Sigmoid colon (tissue), 7 donors: ENCODE data around the gene ZNF446. TPM values are rescaled to one million over a fixed set of nuclear protein-coding genes. Genes with fewer than 3 reads are reported as not detected.
"Not testable (repeated sequence)": the region's sequence is repeated elsewhere in the genome, so short reads cannot be mapped to it uniquely, and the experiment has no call there.

Experiments used
- DNase-seq: peaks from one replicate; pipeline ENCODE4 v3.0.0-alpha.2; 2019
- H3K27ac ChIP-seq, 4 donors: fragments of 200-600 bp; sonication (generic); one replicate each; pipeline ENCODE4 v1.5.1; 2016 to 2019; ENCODE audit warnings: mild to moderate bottlenecking in 1 of 4
- H3K27me3 ChIP-seq, 3 donors: fragments of 200-600 bp; sonication (generic); one replicate each; pipeline ENCODE4 v1.5.1; 2019; ENCODE audit warnings: mild to moderate bottlenecking in 1 of 3
- H3K36me3 ChIP-seq, 4 donors: fragments of 200-600 bp; sonication (generic); one replicate each; pipeline ENCODE4 v1.5.1; 2016 to 2019
- H3K4me1 ChIP-seq, 4 donors: fragments of 200-600 bp; sonication (generic); one replicate each; pipeline ENCODE4 v1.5.1; 2017 to 2019
- H3K4me3 ChIP-seq, 4 donors: fragments of 200-600 bp; sonication (generic); one replicate each; pipeline ENCODE4 v1.5.1; 2017 to 2019; ENCODE audit warnings: mild to moderate bottlenecking in 2 of 4, moderate library complexity in 1 of 4
- H3K9me3 ChIP-seq, 4 donors: fragments of 200-600 bp in 3 of 4; sonication (generic) in 3 of 4; one replicate each; pipeline versions ENCODE4 v1.5.1 to v1.6.1; 2013 to 2019
- CTCF ChIP-seq, 4 experiments: fragments of 450-650 bp in 3 of 4; fragments of 200-600 bp in 1 of 4; IDR thresholded peaks; one replicate each; pipeline ENCODE4 v1.5.1; 2016 to 2019; ENCODE audit warnings: antibody characterized with exemption in 4 of 4, mild to moderate bottlenecking in 3 of 4, moderate library complexity in 2 of 4
- EP300 ChIP-seq, 4 donors: sonication (generic); formaldehyde crosslinking; IDR thresholded peaks; one replicate each; pipeline ENCODE4 v1.6.1; 2017; ENCODE audit warnings: antibody characterized with exemption in 4 of 4
- POLR2A ChIP-seq, 2 donors: fragments of 450-650 bp; IDR thresholded peaks; one replicate each; pipeline ENCODE4 v1.6.1; 2016; ENCODE audit warnings: antibody characterized with exemption in 2 of 2, mild to moderate bottlenecking in 2 of 2, moderate library complexity in 2 of 2
- POLR2AphosphoS5 ChIP-seq, 4 donors: sonication (generic); formaldehyde crosslinking; IDR thresholded peaks; one replicate each; pipeline ENCODE4 v1.6.1; 2017; ENCODE audit warnings: antibody characterized with exemption in 4 of 4
- WGBS, 2 donors: extraction: QIAGEN DNeasy Blood & Tissue Kit; methylation state at CpG; one replicate each; pipeline ENCODE4 v1.1.7; 2013; 5-methylcytosine and 5-hydroxymethylcytosine counted together
- intact Hi-C: fragments of 100-400 bp; cut with DNase I; formaldehyde crosslinking; loops from one replicate; pipeline ENCODE4 v1.15.1; 2023
- polyA plus RNA-seq, 3 donors: library from polyadenylated mRNA; stranded (reverse); fragments of 200-250 nt; gene quantifications; one replicate each; pipeline ENCODE4 v1.2.3, GENCODE V29; 2013
- total RNA-seq, 4 donors: library from RNA; depleted of rRNA; stranded (reverse); fragments of >200 nt; gene quantifications; one replicate each; pipeline ENCODE4 v1.1.0, GENCODE V29; 2016
- donor health status: healthy with polysubstance abuse.
- donor health status: Bipolar disorder and iron deficiency.
- donor health status: healthy.

The ZNF446 gene
- total and polyA plus RNA-seq, 7 donors: 4.4 to 20.8 (median 11.4) TPM

DNA sequence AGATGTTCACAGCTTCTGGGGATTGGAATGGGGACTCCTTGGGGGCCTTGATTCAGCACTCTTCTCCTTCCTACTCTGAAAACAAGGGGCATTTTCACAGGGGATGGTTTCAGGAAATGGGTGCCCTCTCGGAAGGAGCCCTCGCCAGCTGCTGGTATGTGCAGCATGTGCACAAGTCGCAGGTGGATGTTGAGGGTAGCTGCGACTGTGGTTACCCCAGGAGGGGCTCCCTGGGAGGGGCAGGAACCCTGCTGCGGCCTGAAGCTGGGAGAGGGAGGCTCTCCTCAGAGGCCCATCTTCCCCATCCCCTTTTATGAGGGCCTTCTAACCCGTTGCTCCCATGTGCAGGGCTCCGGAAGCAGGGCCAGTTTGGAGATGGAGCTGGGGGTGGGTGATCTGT lies 6.2 kb downstream of the ZNF446 start:
- Histone ChIP-seq H3K27ac (no peak overlapping the region), H3K4me1 (peaks cover 0 to 3% (median 2%) of the 10 kb centered on the region in 4 donors), H3K27me3 (no peaks in the 10 kb centered on the region), H3K36me3 (peaks cover 0 to 32% (median 8%) of the 10 kb centered on the region in 4 donors), H3K9me3 (no peaks in the 10 kb centered on the region), H3K4me3 (no peak overlapping the region)
- no peak for TF ChIP-seq POLR2AphosphoS5 (IDR thresholded peaks at IDR 0.05)
- TF ChIP-seq POLR2A (IDR thresholded peaks at IDR 0.05): no peak
- TF ChIP-seq EP300 (IDR thresholded peaks at IDR 0.05): no peak
- TF ChIP-seq CTCF (IDR thresholded peaks at IDR 0.05): no peak
- WGBS, 2 donors: 65 to 90% methylated on average over 7 of the region's 7 CpGs
- intact Hi-C loops: no loop called here
- DNase-seq: no peak

DNA sequence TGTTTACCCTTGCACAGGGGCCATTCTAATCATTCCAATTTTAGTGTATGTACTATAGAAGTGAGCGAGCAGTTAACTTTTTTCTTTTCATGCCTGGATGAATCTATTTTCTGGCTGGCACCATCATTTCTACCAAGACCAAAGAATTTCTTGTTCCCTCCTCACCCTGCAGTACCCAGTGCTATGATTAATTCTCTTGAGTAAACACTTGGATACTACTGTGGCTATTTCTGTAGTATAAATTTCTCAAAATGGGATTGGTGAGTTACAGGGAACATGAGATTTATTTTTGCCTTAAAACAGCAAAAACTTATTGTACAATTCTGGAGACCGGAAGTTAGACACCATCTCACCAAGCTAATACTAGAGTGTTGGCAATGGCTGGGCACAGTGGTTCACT lies 7.6 kb downstream of the ZNF446 start:
- no peaks in the 10 kb centered on the region for H3K9me3 ChIP-seq
- no peak overlapping the region for H3K4me3 ChIP-seq
- H3K4me1 ChIP-seq: no peaks in the 10 kb centered on the region
- H3K27me3 ChIP-seq: no peaks in the 10 kb centered on the region
- DNase-seq: no peak
- 81 to 88% methylated on average over 2 of the region's 2 CpGs for WGBS, 2 donors
- intact Hi-C loops: no loop called here
- peaks cover 0 to 26% (median 8%) of the 10 kb centered on the region in 4 donors for H3K36me3 ChIP-seq
- H3K27ac ChIP-seq: no peak overlapping the region
- no peak for TF ChIP-seq POLR2A (IDR thresholded peaks at IDR 0.05)
- TF ChIP-seq POLR2AphosphoS5 (IDR thresholded peaks at IDR 0.05): no peak
- no peak for TF ChIP-seq CTCF (IDR thresholded peaks at IDR 0.05)
- no peak for TF ChIP-seq EP300 (IDR thresholded peaks at IDR 0.05)

- H3K4me1 ChIP-seq, intact Hi-C loops, DNase-seq, H3K27me3 ChIP-seq, H3K4me3 ChIP-seq, H3K9me3 ChIP-seq, H3K27ac ChIP-seq: not testable (repeated sequence)
- 89 to 94% methylated on average over 5 of the region's 5 CpGs for WGBS, 2 donors
- peaks cover 0 to 24% (median 6%) of the 10 kb centered on the region in 4 donors for H3K36me3 ChIP-seq
These were observed 8.2 kb downstream of the ZNF446 start for GRCh38 chr19:58484349-58484748.

DNA sequence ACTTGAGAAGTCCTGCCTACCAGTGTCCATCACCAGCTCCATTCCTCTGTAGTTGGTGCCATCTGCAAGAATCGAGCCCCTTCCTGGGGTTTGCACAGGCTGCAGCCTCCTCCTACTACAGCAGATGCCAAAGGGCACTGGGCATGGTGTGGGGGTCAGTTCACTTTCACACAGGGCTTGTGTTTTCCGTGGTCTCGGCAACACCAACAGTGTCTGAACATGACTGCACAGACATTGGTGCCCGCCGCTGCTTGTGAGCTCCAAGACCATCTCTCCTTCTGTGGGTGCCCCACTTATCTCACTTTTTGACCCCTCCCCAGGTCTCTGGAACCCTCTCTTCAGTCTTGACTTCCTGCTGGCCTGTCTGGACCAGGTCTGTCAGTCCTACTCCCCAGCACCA lies 15.2 kb downstream of the ZNF446 start:
- no peak for DNase-seq
- intact Hi-C loops: no loop called here
- Histone ChIP-seq H3K9me3 (no peaks in the 10 kb centered on the region), H3K36me3 (no peaks in the 10 kb centered on the region), H3K4me1 (no peaks in the 10 kb centered on the region), H3K27ac (no peak overlapping the region), H3K27me3 (no peaks in the 10 kb centered on the region), H3K4me3 (no peak overlapping the region)
- no peak for TF ChIP-seq POLR2AphosphoS5 (IDR thresholded peaks at IDR 0.05)
- WGBS, 2 donors: 88 to 91% methylated on average over 5 of the region's 5 CpGs

GRCh38 chr19:58492265-58492664 lies 16.1 kb downstream of the ZNF446 start:
- no peaks in the 10 kb centered on the region for H3K4me1 ChIP-seq
- no peaks in the 10 kb centered on the region for H3K9me3 ChIP-seq
- intact Hi-C loops: no loop called here
- no peaks in the 10 kb centered on the region for H3K27me3 ChIP-seq
- TF ChIP-seq POLR2AphosphoS5 (IDR thresholded peaks at IDR 0.05): no peak
- no peak for TF ChIP-seq EP300 (IDR thresholded peaks at IDR 0.05)
- TF ChIP-seq CTCF (IDR thresholded peaks at IDR 0.05): no peak
- no peak for DNase-seq
- no peak overlapping the region for H3K27ac ChIP-seq
- H3K36me3 ChIP-seq: no peaks in the 10 kb centered on the region
- no peak overlapping the region for H3K4me3 ChIP-seq
- 92 to 93% methylated on average over 14 of the region's 14 CpGs for WGBS, 2 donors

DNA sequence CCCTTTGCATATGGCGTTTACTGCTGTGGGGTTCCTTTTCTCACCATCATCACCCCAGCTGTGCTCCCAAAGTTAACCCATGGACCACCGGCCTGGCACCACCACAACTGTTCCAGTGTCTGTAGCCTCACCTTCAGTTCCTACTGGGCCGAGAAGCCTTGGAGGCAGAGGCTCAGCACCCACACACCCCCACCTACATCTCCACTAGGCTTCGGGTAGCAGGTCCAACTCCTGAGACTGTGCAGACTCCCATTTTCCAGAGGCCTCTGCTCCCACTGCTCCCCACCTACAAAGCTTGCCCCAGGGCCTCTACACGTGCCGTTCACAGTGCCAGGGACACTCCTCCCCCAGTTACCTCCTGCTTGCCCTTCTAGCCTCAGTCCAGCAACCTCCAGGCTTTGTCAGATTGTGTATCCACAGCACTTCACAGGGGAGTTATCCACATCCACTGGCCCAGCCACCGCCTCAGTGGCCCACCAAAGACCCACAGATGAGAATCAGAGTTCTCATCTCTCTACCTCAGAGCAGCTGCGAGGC lies 21.6 kb downstream of the ZNF446 start:
- H3K4me3 ChIP-seq: no peak overlapping the region
- no peaks in the 10 kb centered on the region for H3K27me3 ChIP-seq
- TF ChIP-seq POLR2AphosphoS5 (IDR thresholded peaks at IDR 0.05) (no peak), EP300 (IDR thresholded peaks at IDR 0.05) (no peak), CTCF (IDR thresholded peaks at IDR 0.05) (no peak), POLR2A (IDR thresholded peaks at IDR 0.05) (no peak)
- H3K27ac ChIP-seq: no peak overlapping the region
- H3K9me3 ChIP-seq: no peaks in the 10 kb centered on the region
- no peaks in the 10 kb centered on the region for H3K36me3 ChIP-seq
- DNase-seq: no peak
- WGBS, 2 donors: 87 to 92% methylated on average over 8 of the region's 8 CpGs
- intact Hi-C loops: loop anchor here (2.0 kb wide), 1 partner anchor 47 kb away; the partner anchor contains the start of gene ZNF324B
- H3K4me1 ChIP-seq: peaks cover 0 to 23% (median 20%) of the 10 kb centered on the region in 4 donors
